Parathyroid adenoma (tissue), 2 donors: ENCODE data around the gene ACP3.

ENCODE experiments used
- H2AFZ ChIP-seq: fragments of 300-600 bp; sonication (generic); one replicate; pipeline ENCODE4 v1.7.0; 2017; ENCODE audit warnings: antibody characterized with exemption, mild to moderate bottlenecking
- H3K27ac ChIP-seq: fragments of 300-600 bp; sonication (generic); one replicate; pipeline ENCODE4 v1.7.0; 2017
- H3K27me3 ChIP-seq: fragments of 300-600 bp; sonication (generic); one replicate; pipeline ENCODE4 v1.7.0; 2017; ENCODE audit warnings: low read length; ENCODE audit not compliant: control insufficient read depth, insufficient read depth
- H3K36me3 ChIP-seq: fragments of 300-600 bp; sonication (generic); one replicate; pipeline ENCODE4 v1.7.0; 2017; ENCODE audit warnings: low read length; ENCODE audit not compliant: control insufficient read depth, insufficient read depth
- H3K4me1 ChIP-seq: fragments of 300-600 bp; sonication (generic); one replicate; pipeline ENCODE4 v1.7.0; 2017; ENCODE audit warnings: control low read depth
- H3K4me2 ChIP-seq: fragments of 300-600 bp; sonication (generic); one replicate; pipeline ENCODE4 v1.7.0; 2017; ENCODE audit warnings: low read length
- H3K4me3 ChIP-seq: fragments of 300-600 bp; sonication (generic); one replicate; pipeline ENCODE4 v1.7.0; 2017; ENCODE audit warnings: low read depth, low read length
- H3K79me2 ChIP-seq: fragments of 300-600 bp; sonication (generic); one replicate; pipeline ENCODE4 v1.7.0; 2017; ENCODE audit warnings: control low read depth
- H3K9ac ChIP-seq: fragments of 300-600 bp; sonication (generic); one replicate; pipeline ENCODE4 v1.7.0; 2017; ENCODE audit warnings: mild to moderate bottlenecking
- H3K9me3 ChIP-seq: fragments of 300-600 bp; sonication (generic); one replicate; pipeline ENCODE4 v1.7.0; 2017; ENCODE audit warnings: low read length; ENCODE audit not compliant: control insufficient read depth
- CTCF ChIP-seq: fragments of 300-600 bp; sonication (generic); IDR thresholded peaks from one replicate; pipeline ENCODE4 v1.7.0; 2017; ENCODE audit warnings: antibody characterized with exemption, mild to moderate bottlenecking
- donor health status: primary hyperparathyroidism.

Gene ACP3

GRCh38 chr3:132311841-132312240, 5.4 kb upstream of the ACP3 start:
- TF ChIP-seq CTCF, result no peak
- Histone ChIP-seq H2AFZ (no peak overlapping the region), H3K27ac (no peak overlapping the region), H3K27me3 (no peaks in the 10 kb centered on the region), H3K4me3 (no peak overlapping the region), H3K9me3 (no peaks in the 10 kb centered on the region), H3K4me2 (no peak overlapping the region), H3K79me2 (no peaks in the 10 kb centered on the region), H3K9ac (no peak overlapping the region), H3K36me3 (no peaks in the 10 kb centered on the region), H3K4me1 (no peaks in the 10 kb centered on the region)

DNA sequence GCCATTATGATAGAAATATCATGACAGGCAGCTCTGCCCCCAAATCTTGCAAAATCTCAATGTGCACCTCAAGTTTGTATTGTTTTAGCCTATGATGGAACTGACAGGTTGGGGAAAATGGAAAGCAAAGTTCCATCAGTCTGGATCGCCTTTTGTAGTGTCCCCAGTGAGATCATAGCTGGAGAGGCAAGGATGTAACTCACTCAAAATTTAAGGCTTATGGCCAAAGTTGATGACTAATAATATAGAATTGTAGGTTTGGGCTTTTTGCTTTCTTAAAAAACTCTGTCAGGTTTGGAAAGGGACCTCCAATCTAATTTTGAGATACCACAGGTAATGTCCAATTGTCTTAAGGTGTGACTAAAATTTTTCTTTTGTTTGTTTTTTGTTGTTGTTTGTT, 1.4 kb upstream of the ACP3 start:
- Histone ChIP-seq H3K4me2 (no peak overlapping the region), H3K9ac (no peak overlapping the region), H2AFZ (no peak overlapping the region), H3K9me3 (no peaks in the 10 kb centered on the region), H3K36me3 (no peaks in the 10 kb centered on the region), H3K4me1 (no peaks in the 10 kb centered on the region), H3K27me3 (no peaks in the 10 kb centered on the region), H3K27ac (no peak overlapping the region), H3K4me3 (no peak overlapping the region), H3K79me2 (no peaks in the 10 kb centered on the region)
- no peak for TF ChIP-seq CTCF

DNA sequence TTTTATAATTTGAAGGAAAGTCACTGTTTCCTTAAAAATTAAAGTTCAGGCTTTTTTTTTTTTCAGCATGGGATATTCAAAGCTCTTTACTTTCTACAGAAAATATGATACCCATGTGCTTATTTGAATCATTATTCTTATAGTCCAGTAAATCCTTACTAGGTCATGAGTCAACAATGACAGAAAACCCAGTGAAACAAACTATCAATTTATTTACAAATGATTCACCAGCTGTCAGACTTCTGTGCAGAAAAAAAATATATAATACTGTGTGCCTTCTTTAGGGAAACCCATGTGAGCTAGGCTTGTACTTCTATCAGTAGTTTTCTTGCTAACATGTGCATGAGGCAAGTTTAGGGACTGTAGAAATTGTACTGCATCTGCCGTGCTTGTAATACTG, 1.2 kb downstream of the ACP3 start:
- H3K9me3 ChIP-seq, result no peaks in the 10 kb centered on the region
- H3K27ac ChIP-seq, result no peak overlapping the region
- no peak overlapping the region for H2AFZ ChIP-seq
- no peaks in the 10 kb centered on the region for H3K27me3 ChIP-seq
- H3K4me3 ChIP-seq, result no peak overlapping the region
- no peaks in the 10 kb centered on the region for H3K79me2 ChIP-seq
- H3K9ac ChIP-seq, result no peak overlapping the region
- peak overlapping the region; percentile 31 for H3K4me2 ChIP-seq
- no peaks in the 10 kb centered on the region for H3K36me3 ChIP-seq
- TF ChIP-seq CTCF, result no peak
- H3K4me1 ChIP-seq, result no peaks in the 10 kb centered on the region

DNA sequence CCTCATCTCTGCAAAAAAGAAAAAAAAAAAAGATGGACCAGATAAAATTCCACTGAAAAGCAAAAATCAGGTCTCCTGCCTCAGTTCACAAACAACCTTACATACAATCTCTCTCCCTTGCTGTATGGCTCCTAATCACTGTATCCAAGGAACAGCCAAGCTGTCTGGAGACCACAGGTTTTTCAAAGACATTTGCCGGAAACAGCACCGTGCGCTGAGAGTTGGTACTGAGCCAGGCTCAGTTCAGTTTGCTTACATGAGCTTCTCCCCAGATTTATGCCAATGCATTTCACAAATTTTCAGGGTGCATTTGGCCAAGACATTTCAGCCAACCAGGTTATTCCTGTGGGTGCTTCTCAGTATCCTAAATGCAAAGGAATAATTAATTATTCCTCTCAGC, 4.1 kb downstream of the ACP3 start:
- no peak for TF ChIP-seq CTCF
- Histone ChIP-seq H3K4me2 (peak overlapping the region; percentile 7), H3K27ac (no peak overlapping the region), H3K36me3 (no peaks in the 10 kb centered on the region), H3K9ac (no peak overlapping the region), H3K9me3 (no peaks in the 10 kb centered on the region), H2AFZ (peak overlapping the region; percentile 21), H3K79me2 (no peaks in the 10 kb centered on the region), H3K4me3 (no peak overlapping the region), H3K4me1 (no peaks in the 10 kb centered on the region), H3K27me3 (no peaks in the 10 kb centered on the region)

DNA sequence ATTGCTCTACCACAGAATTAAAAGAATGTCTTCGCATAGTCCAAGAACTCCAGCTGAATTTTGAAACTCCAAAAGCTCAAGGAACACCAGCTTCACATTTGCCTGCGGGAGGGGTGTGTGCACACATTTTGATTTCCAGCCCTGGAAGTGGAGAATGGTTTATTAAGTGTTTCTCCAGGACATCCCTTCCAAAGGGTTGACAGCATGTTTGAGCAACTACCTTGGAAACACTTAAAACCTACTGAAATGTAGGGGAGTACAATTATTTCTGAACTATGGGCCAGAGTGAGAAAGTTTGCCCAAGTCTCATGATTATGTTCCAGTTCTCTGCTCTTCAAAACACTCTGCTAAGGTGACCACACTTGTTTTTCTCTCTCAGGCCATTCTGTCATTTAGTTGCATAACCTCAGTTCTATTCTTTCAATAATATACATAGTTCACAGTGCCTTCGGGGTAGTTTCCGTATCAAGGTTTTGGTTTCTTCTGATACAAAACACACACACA, 7.9 kb downstream of the ACP3 start:
- Histone ChIP-seq H3K27me3 (no peaks in the 10 kb centered on the region), H3K4me1 (no peaks in the 10 kb centered on the region), H3K9ac (no peak overlapping the region), H3K27ac (no peak overlapping the region), H3K79me2 (no peaks in the 10 kb centered on the region), H3K4me2 (no peak overlapping the region), H2AFZ (no peak overlapping the region), H3K4me3 (no peak overlapping the region), H3K9me3 (no peaks in the 10 kb centered on the region), H3K36me3 (no peaks in the 10 kb centered on the region)
- TF ChIP-seq CTCF, result no peak
